HG03520 (cell line): ENCODE data around the gene RASSF9.

Experiments used
- ATAC-seq: cut with Tn5 transposase; IDR thresholded peaks from one replicate; pipeline ENCODE4 v1.9.1; 2021; ENCODE audit warnings: mild to moderate bottlenecking, moderate library complexity; ENCODE audit not compliant: unreplicated experiment

Gene RASSF9

GRCh38 chr12:85836197-85837090, at the start of gene RASSF9:
RASSF9 (minus strand) TSS chr12:85836409; CDS start chr12:85836201, 208 bp downstream.
- no peak for ATAC-seq

GRCh38 chr12:85883763-85884162, 47.6 kb upstream of the RASSF9 start:
- ATAC-seq: no peak

- ATAC-seq: no peak
These were observed 41.2 kb upstream of the RASSF9 start for GRCh38 chr12:85877459-85877858.

GRCh38 chr12:85874031-85874461, 37.8 kb upstream of the RASSF9 start, which contains the start of gene NTS:
NTS (plus strand) TSS chr12:85874295; CDS start chr12:85874404, 109 bp downstream.
- ATAC-seq: peak; percentile 74

- ATAC-seq: peak; percentile 79
These were observed 36.4 kb upstream of the RASSF9 start for GRCh38 chr12:85872497-85873091.

- peak; percentile 94 for ATAC-seq
These were observed 31.0 kb upstream of the RASSF9 start for GRCh38 chr12:85866986-85867776.

- no peak for ATAC-seq
These were observed 29.7 kb upstream of the RASSF9 start for GRCh38 chr12:85865890-85866289.

- ATAC-seq: no peak
These were observed 20.8 kb upstream of the RASSF9 start for GRCh38 chr12:85856966-85857365.

GRCh38 chr12:85855305-85855704, 19.1 kb upstream of the RASSF9 start:
- no peak for ATAC-seq

- no peak for ATAC-seq
These were observed 13.1 kb upstream of the RASSF9 start for GRCh38 chr12:85849344-85849743.

- ATAC-seq: no peak
These were observed 7.5 kb upstream of the RASSF9 start for GRCh38 chr12:85843606-85844310.

GRCh38 chr12:85835426-85836196, 598 bp downstream of the RASSF9 start:
- ATAC-seq: no peak

GRCh38 chr12:85834378-85834777, 1.8 kb downstream of the RASSF9 start:
- no peak for ATAC-seq

- no peak for ATAC-seq
These were observed 2.6 kb downstream of the RASSF9 start for GRCh38 chr12:85833579-85833978.

- ATAC-seq: no peak
These were observed 4.8 kb downstream of the RASSF9 start for GRCh38 chr12:85831327-85831990.

GRCh38 chr12:85829391-85829790, 6.8 kb downstream of the RASSF9 start:
- ATAC-seq: no peak

GRCh38 chr12:85828576-85828975, 7.6 kb downstream of the RASSF9 start:
- no peak for ATAC-seq

- no peak for ATAC-seq
These were observed 10.5 kb downstream of the RASSF9 start for GRCh38 chr12:85825746-85826145.

- no peak for ATAC-seq
These were observed 12.6 kb downstream of the RASSF9 start for GRCh38 chr12:85823436-85824180.
